ENCODE data around the gene CACNA1B. TPM values are rescaled to one million over a fixed set of nuclear protein-coding genes. Genes with fewer than 3 reads are reported as not detected.
A peak's percentile ranks its signal among the peaks of the same experiment; 100 is the strongest.

CACNA1B gene
- total RNA-seq, 1 donor from 2014 or later = 84.4 TPM

GRCh38 chr9:137959641-137960411 is 82.2 kb downstream of the CACNA1B start:
- Mint-ChIP-seq H3K4me3 (ENCODE audit: unreplicated experiment) (no peak overlapping the region), H3K4me1 (ENCODE audit: low read depth, unreplicated experiment) (no peaks in the 10 kb centered on the region), H3K27me3 (ENCODE audit: unreplicated experiment) (peaks cover 12% of the 10 kb centered on the region), H3K36me3 (ENCODE audit: unreplicated experiment) (peaks cover 41% of the 10 kb centered on the region), H3K27ac (ENCODE audit: unreplicated experiment) (no peak overlapping the region), H3K9me3 (ENCODE audit: unreplicated experiment) (peaks cover 14% of the 10 kb centered on the region)
- no peak for DNase-seq
- TF ChIP-seq, protein P1, sequence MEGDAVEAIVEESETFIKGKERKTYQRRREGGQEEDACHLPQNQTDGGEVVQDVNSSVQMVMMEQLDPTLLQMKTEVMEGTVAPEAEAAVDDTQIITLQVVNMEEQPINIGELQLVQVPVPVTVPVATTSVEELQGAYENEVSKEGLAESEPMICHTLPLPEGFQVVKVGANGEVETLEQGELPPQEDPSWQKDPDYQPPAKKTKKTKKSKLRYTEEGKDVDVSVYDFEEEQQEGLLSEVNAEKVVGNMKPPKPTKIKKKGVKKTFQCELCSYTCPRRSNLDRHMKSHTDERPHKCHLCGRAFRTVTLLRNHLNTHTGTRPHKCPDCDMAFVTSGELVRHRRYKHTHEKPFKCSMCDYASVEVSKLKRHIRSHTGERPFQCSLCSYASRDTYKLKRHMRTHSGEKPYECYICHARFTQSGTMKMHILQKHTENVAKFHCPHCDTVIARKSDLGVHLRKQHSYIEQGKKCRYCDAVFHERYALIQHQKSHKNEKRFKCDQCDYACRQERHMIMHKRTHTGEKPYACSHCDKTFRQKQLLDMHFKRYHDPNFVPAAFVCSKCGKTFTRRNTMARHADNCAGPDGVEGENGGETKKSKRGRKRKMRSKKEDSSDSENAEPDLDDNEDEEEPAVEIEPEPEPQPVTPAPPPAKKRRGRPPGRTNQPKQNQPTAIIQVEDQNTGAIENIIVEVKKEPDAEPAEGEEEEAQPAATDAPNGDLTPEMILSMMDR (IDR thresholded peaks at IDR 0.05; ENCODE audit: partially characterized antibody, unreplicated experiment) = no peak

- DNase-seq = peak; percentile 50
- Mint-ChIP-seq H3K9me3 (ENCODE audit: unreplicated experiment) (peaks cover 14% of the 10 kb centered on the region), H3K4me1 (ENCODE audit: low read depth, unreplicated experiment) (no peaks in the 10 kb centered on the region), H3K36me3 (ENCODE audit: unreplicated experiment) (peaks cover 41% of the 10 kb centered on the region), H3K27ac (ENCODE audit: unreplicated experiment) (no peak overlapping the region), H3K27me3 (ENCODE audit: unreplicated experiment) (peaks cover 13% of the 10 kb centered on the region), H3K4me3 (ENCODE audit: unreplicated experiment) (no peak overlapping the region)
- TF ChIP-seq, protein P1 (IDR thresholded peaks at IDR 0.05; ENCODE audit: partially characterized antibody, unreplicated experiment) = peak; percentile 49
These were observed 82.9 kb downstream of the CACNA1B start for GRCh38 chr9:137960496-137960895.

DNA sequence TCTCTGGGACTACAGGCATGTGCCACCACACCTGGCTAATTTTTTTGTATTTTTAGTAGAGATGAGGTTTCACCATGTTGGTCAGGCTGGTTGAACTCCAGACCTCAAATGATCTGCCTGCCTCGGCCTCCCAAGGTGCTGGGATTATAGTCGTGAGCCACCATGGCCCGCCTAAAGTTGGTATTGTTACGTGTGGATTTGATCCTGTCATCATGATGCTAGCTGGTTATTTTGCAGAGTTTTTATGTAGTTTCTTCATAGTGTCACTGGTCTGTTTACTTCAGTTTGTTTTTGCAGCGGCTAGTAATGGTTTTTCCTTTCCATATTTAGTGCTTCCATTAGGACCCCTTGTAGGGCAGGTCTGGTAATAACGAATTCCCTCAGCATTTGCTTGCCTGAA is 85.9 kb downstream of the CACNA1B start:
- peaks cover 15% of the 10 kb centered on the region for H3K9me3 Mint-ChIP-seq (ENCODE audit: unreplicated experiment)
- peaks cover 7% of the 10 kb centered on the region for H3K27me3 Mint-ChIP-seq (ENCODE audit: unreplicated experiment)
- DNase-seq = no peak
- peaks cover 3% of the 10 kb centered on the region for H3K4me1 Mint-ChIP-seq (ENCODE audit: low read depth, unreplicated experiment)
- TF ChIP-seq, protein P1 (IDR thresholded peaks at IDR 0.05; ENCODE audit: partially characterized antibody, unreplicated experiment) = no peak
- no peak overlapping the region for H3K27ac Mint-ChIP-seq (ENCODE audit: unreplicated experiment)
- H3K36me3 Mint-ChIP-seq (ENCODE audit: unreplicated experiment) = peaks cover 44% of the 10 kb centered on the region
- no peak overlapping the region for H3K4me3 Mint-ChIP-seq (ENCODE audit: unreplicated experiment)

- H3K4me1 Mint-ChIP-seq (ENCODE audit: low read depth, unreplicated experiment) = peaks cover 9% of the 10 kb centered on the region
- peaks cover 15% of the 10 kb centered on the region for H3K9me3 Mint-ChIP-seq (ENCODE audit: unreplicated experiment)
- no peak overlapping the region for H3K27ac Mint-ChIP-seq (ENCODE audit: unreplicated experiment)
- DNase-seq = no peak
- H3K4me3 Mint-ChIP-seq (ENCODE audit: unreplicated experiment) = no peak overlapping the region
- TF ChIP-seq, protein P1 (IDR thresholded peaks at IDR 0.05; ENCODE audit: partially characterized antibody, unreplicated experiment) = no peak
- H3K36me3 Mint-ChIP-seq (ENCODE audit: unreplicated experiment) = peaks cover 44% of the 10 kb centered on the region
- H3K27me3 Mint-ChIP-seq (ENCODE audit: unreplicated experiment) = peaks cover 6% of the 10 kb centered on the region
These were observed 87.7 kb downstream of the CACNA1B start for GRCh38 chr9:137965177-137965795.

Data from glutamatergic neuron (in vitro differentiated cells).